Measurements from ENCODE around the gene FOXC1. TPM values are rescaled to one million over a fixed set of nuclear protein-coding genes. Genes with fewer than 3 reads are reported as not detected.
A peak's percentile ranks its signal among the peaks of the same experiment; 100 is the strongest.

The FOXC1 gene
- total RNA-seq, 1 experiment from 2014 or later, result 6.7 TPM

GRCh38 chr6:1595271-1596087 lies 14.2 kb upstream of the FOXC1 start:
- in situ Hi-C loops (cut with HindIII; ENCODE audit: low pct_unique_long_range_greater_than_20kb, low sequenced_read_pairs) (no loop called here), intact Hi-C loops (cut with micrococcal nuclease; ENCODE audit: unreplicated experiment) (loop anchor here (2.0 to 10.0 kb wide), 5 partner anchors 757 to 1149 kb away; no protein-coding TSS in a partner anchor)
- no peak for TF ChIP-seq SIN3A (IDR thresholded peaks at IDR 0.05; ENCODE audit: borderline replicate concordance, insufficient read depth, low read depth, low read length)
- TF ChIP-seq TCF7L2 (IDR thresholded peaks at IDR 0.05; ENCODE audit: low read depth, low read length), result no peak
- no peak for TF ChIP-seq POLR2AphosphoS5 (IDR thresholded peaks at IDR 0.05; ENCODE audit: low read depth, low read length)
- no peak for TF ChIP-seq REST (IDR thresholded peaks at IDR 0.05; ENCODE audit: insufficient read depth in 1 of 2, low read depth in 2 of 2, low read length in 1 of 2)
- no peak for TF ChIP-seq CTCF (IDR thresholded peaks at IDR 0.05)
- Histone ChIP-seq H3K27ac (ENCODE audit: low read length) (no peak overlapping the region), H3K9me3 (ENCODE audit: control insufficient read depth, insufficient read depth, low read depth, low read length) (no peaks in the 10 kb centered on the region), H3K4me1 (ENCODE audit: control insufficient read depth, insufficient read depth, low read length) (peaks cover 7% of the 10 kb centered on the region; the same call in 1 of the 2 replicates), H3K36me3 (ENCODE audit: control insufficient read depth, insufficient read depth, low read length) (no peaks in the 10 kb centered on the region; the same call in 1 of the 2 replicates), H3K27me3 (ENCODE audit: control insufficient read depth, insufficient read depth, low read length) (peaks cover 6% of the 10 kb centered on the region; the same call in 1 of the 2 replicates), H3K4me3 (ENCODE audit: low read depth in 2 of 2, low read length in 2 of 2) (peak overlapping the region in 1 of 2 experiments; percentile 24; a peak in 1 of 4 replicates)
- DNase-seq (ENCODE audit: low read depth, low spot score) (no peak), ATAC-seq (peak; percentile 59)
- no TSS peak for BruUV-seq (replicated peaks)
- ChIA-PET POLR2A (interaction anchor here (0.5 kb wide), 1 partner anchor 298 kb away, joined by 3 read pairs; no protein-coding TSS in a partner anchor), CTCF (interaction anchor here (0.6 to 1.5 kb wide), 6 partner anchors 91 to 1166 kb away, joined by 3 to 4 read pairs (median 3); no protein-coding TSS in a partner anchor)

- POLR2A ChIA-PET, result interaction anchor here (0.5 kb wide), 1 partner anchor 297 kb away, joined by 3 read pairs; no protein-coding TSS in a partner anchor
- in situ Hi-C loops (cut with HindIII; ENCODE audit: low pct_unique_long_range_greater_than_20kb, low sequenced_read_pairs) (no loop called here), intact Hi-C loops (cut with micrococcal nuclease; ENCODE audit: unreplicated experiment) (loop anchor here (2.0 to 10.0 kb wide), 5 partner anchors 757 to 1149 kb away; no protein-coding TSS in a partner anchor)
- TF ChIP-seq CTCF (IDR thresholded peaks at IDR 0.05) (peak; percentile 96), REST (IDR thresholded peaks at IDR 0.05; ENCODE audit: insufficient read depth in 1 of 2, low read depth in 2 of 2, low read length in 1 of 2) (no peak)
- no TSS peak for BruUV-seq (replicated peaks)
- peak overlapping the region in 1 of 2 experiments; percentile 24; a peak in 1 of 4 replicates for H3K4me3 ChIP-seq (ENCODE audit: low read depth in 2 of 2, low read length in 2 of 2)
- peaks cover 6% of the 10 kb centered on the region; the same call in 1 of the 2 replicates for H3K27me3 ChIP-seq (ENCODE audit: control insufficient read depth, insufficient read depth, low read length)
- H3K4me1 ChIP-seq (ENCODE audit: control insufficient read depth, insufficient read depth, low read length), result peaks cover 7% of the 10 kb centered on the region; the same call in 1 of the 2 replicates
- H3K36me3 ChIP-seq (ENCODE audit: control insufficient read depth, insufficient read depth, low read length), result no peaks in the 10 kb centered on the region; the same call in 1 of the 2 replicates
- no peak overlapping the region for H3K27ac ChIP-seq (ENCODE audit: low read length)
- CTCF ChIA-PET, result interaction anchor here (0.6 to 1.5 kb wide), 7 partner anchors 90 to 1165 kb away, joined by 3 to 5 read pairs (median 3); no protein-coding TSS in a partner anchor
- ATAC-seq (peak; percentile 84), DNase-seq (ENCODE audit: low read depth, low spot score) (peak; percentile 46)
- no peaks in the 10 kb centered on the region for H3K9me3 ChIP-seq (ENCODE audit: control insufficient read depth, insufficient read depth, low read depth, low read length)
Observed at GRCh38 chr6:1596088-1596852, 13.4 kb upstream of the FOXC1 start.

Measured in Panc1 (cell line).